GM18520 (cell line): ENCODE data around the gene LCN2.

Source experiments
- ATAC-seq: cut with Tn5 transposase; IDR thresholded peaks from one replicate; pipeline ENCODE4 v1.9.1; 2021; ENCODE audit not compliant: unreplicated experiment

The LCN2 gene

DNA sequence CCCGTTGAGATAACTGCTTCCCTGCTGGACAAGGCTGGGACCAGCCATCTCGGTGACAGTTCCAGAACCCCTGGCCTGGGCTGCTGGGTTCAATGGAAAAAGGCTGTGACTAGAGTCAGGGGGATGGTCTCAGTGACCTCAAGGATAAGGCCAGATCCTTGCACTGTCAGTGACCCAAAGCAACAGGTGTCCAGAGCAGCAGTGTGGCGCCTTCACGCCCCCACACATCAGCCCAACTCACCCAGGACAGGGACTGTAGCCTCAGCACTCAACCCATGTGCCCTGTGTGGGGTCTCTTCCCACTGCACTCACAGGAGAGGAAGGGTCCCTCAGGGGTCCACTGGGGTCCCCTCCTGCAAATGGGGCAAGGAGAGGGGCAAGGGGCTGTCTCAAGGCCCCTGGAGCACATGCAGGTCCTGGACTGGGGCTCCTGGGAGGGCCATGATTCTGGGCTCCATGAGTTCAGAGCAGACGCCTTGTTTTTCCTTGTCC, 698 bp upstream of the LCN2 start:
- no peak for ATAC-seq

DNA sequence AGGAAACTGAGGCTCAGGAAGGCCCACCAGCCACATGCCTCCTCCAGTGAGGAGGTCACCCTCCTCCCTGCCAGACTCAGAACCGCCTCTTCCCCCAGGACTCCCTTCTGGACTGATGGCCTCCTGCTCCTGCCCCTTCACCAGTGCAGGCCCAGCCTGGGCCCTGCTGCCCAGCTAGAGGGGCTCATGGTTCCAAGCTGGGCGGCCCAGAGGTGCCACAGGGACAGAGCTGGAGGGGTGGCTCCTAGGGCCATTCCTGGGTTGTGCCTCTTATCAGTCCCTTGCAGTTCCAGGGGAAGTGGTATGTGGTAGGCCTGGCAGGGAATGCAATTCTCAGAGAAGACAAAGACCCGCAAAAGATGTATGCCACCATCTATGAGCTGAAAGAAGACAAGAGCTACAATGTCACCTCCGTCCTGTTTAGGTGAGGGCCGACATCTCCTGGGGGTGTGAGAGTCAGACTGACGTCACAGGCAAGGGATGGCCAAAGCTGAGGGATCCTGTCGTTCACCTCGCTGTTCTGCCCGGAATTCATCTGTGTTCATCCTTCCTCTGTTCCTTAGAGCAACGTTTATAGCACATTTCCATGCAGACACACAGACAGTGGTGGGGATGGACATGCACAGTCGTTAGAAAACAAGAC, 819 bp downstream of the LCN2 start:
- no peak for ATAC-seq

DNA sequence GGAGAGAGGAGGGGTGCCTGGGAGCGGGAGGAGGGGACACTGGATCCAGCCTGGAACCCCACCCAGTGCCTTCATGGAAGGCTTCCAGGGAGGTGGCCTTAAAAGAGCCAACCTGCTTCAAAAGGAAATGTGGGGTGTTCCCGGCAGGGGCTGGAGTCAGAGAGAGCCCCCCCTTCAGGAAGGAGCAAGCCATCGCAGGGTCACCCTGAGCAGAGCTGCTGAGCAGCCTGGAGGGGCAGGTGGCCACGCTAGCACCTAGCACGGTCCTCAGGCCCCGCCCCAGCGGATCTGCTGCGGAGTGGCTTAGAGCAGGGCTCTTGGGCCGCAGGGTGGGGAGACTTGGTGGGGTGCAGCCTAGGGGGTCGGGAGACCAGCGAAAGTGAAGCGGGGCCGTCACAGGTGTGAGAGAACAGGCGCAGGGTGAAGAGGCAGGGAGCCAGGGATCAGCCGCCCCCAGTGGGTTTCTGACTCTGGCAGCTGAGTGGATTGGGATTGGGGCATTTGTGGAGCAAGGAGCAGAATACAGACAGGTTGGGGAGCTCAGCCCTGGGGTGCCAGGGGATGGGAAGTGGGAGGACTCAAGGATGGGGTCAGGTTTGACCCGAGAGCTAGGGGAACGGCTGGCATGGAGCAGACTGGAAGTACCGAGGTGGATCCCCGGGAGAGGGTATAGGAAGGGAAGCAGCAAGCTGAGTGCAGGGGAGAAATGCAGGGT, 1.5 kb downstream of the LCN2 start:
- no peak for ATAC-seq

DNA sequence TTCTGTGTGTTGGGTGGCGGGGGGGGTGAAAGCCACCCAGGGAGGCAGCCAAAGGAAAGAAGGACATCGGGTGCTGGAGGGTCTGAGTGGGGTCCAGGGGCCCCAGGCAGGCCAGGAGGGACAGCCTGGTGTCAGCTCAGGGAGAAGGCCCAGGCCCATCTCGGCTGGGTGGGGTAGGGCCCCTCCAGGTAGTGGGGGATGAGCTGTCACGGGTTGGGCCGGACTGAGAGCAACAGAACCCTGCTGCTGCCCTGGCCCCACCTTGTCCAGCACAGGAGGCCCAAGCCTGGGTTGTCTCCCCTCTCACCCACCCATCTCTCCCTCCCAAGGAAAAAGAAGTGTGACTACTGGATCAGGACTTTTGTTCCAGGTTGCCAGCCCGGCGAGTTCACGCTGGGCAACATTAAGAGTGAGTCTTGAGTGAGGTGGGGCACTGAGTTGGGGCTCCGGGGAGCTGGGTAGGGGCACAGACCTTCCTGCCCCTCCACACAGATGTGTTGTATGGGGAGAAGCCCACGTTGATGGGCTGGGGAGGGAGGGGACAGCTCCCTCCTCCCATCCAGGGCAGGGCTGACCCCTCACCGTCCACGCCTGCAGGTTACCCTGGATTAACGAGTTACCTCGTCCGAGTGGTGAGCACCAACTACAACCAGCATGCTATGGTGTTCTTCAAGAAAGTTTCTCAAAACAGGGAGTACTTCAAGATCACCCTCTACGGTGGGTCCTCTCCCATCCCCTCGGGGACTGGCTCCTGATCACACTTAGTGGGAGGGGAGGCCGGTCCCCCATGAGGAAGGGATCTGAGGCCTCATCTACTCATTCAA, 2.3 kb downstream of the LCN2 start:
- ATAC-seq = no peak

DNA sequence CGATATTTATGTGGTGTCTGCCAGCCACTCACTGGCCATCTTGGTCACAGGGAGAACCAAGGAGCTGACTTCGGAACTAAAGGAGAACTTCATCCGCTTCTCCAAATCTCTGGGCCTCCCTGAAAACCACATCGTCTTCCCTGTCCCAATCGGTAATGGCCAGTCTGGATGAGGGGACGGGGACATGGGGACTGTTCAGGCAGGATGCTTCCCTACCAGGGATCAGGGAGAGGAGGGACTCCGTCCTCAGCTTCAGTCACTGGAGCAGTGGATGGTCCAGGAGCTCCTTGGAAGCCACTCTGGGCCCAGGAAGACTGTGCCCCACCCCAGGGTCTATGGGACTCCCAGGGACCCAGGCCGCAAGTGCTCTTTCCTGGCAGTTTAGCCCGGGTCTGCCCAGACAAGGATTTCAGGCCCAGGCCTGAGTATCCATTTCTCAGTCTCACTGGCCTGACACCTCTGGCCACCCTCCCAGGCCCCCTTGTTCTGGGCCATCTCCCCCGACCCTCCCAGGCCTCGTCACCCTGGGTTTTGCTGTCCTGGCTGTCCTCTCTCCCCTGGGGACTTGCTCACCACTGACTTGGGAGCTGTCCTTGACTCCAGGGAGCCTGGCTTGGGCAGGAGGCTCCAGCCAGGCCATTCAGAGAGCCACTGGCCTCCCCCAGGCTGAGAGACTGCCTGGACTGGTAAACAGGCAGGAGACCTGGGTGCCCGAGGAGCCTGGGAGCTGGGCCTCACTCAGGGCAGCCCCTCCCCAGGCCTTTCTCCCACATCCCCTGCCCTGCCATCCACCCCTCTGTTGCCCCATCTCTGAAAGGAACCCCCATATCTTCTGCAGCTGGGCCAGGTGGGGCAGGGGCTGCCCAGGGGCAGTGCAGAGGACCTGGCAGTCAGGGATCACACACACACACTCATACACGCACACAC, 3.1 kb downstream of the LCN2 start:
- no peak for ATAC-seq

DNA sequence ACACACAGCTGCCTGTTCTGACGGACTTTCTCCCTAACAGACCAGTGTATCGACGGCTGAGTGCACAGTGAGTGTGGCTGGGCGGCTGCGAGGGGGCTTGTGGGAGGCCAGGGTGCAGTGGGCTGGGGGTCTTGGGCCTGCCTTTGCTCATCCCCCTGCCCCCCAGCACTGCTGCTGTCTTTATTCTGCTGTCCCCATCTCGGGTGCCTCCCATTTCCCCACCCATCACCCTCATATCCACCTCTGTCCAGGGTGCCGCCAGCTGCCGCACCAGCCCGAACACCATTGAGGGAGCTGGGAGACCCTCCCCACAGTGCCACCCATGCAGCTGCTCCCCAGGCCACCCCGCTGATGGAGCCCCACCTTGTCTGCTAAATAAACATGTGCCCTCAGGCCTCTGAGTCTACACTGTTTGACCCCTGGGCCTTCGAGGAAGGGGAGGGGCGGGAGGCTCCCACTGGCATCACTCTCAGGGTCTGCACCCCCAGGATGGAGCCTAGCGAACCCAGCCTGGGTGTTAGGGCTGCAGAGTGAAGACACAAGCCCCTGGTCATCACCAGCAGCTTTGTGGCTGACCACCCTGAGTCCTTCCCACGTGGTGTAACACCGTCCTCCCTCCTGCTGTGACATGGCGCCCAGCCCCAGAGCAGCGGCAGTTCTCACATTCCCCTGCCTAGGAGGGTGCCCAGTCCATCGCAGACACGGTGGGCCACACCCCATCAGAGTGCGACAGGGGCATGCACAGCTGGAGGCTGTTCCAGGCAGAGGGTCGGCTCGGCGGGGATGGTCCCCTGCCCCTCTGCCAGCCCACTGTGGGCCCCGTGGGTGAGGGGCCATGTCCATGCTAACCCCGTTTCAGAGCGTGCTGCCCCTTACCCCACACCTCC, 4.0 kb downstream of the LCN2 start:
- ATAC-seq = no peak

DNA sequence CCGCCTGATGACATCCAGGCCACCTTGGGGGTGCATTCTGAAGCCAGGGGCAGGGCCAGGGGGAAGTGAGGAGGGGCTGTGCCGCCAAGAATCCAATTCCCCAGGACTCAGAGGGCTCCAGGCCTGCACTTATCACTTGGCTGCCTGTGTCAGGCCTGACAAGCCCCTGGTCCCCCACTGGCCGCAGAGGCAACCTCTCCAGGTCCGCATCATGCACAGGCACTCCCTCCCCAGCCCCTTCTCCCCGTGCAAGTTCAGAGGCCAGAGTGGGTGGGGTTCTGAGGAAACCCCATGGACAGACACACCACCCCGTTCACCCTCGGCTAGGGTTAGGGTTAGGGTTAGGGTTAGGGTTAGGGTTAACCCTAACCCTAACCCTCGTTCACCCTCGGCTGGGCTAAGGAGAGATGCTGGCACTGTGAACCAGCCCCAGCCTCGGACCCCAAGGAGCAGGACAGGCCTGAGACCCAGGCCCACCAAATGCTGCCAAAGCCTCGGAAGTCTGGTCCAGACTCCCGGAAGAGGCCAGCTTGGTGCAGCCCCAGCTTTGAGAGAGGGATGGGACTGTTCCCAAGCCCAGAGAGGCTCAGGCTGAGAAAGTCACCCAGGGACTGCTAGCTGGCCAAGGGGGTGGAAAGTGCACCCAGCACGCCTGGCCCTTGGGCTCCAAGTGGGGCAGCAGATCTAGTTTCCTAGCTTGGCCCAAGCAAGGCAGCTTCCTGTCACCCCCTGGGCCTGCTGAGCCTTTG, 4.9 kb downstream of the LCN2 start:
- no peak for ATAC-seq

DNA sequence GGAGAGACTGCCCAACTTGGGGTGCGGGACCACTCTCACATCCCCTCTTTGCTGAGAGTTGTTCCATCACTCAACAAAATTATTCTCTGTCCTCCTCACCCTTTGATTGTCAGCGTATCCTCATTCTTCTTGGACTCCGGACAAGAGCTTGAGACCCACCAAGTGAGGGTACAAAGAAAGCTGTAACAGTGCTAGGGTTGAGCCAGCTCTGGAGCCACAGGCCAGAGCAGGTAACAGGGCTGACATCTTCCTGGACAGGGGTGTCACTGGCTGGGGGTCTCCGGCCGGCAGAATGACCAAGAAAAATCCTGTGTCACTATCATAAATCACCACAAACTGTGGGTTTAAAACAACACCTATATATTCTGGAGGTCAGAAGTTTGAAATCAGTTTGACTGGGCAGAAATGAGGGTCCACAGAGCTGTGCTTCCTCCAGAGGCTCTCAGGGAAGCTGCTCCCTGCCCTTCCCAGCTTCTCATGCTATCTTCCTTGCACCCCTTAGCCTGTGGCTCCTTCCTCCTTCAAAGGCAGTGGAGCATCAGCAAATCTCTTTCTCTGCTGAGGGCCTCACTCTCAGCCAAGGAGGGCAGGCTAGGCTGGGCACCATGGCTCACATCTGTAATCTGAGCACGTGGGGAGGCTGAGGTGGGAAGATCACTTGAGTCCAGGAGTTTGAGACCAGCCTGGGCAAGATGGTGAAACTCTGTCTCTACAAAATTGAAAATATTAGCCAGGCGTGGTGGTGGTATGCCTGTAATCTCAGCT, 6.7 kb downstream of the LCN2 start:
- no peak for ATAC-seq

DNA sequence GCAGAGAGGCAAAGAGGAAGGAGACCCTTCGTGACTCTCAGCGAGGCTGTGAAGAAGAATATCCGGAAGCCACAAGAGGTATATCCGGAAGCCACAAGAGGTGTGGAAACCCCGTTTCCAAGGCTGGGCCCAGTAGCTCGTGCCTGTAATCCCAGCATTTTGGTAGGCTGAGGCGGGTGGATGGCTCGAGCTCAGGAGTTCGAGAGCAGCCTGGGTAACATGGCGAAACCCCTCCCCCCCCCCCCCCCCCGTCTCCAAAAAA, 10.2 kb downstream of the LCN2 start:
- ATAC-seq = no peak

DNA sequence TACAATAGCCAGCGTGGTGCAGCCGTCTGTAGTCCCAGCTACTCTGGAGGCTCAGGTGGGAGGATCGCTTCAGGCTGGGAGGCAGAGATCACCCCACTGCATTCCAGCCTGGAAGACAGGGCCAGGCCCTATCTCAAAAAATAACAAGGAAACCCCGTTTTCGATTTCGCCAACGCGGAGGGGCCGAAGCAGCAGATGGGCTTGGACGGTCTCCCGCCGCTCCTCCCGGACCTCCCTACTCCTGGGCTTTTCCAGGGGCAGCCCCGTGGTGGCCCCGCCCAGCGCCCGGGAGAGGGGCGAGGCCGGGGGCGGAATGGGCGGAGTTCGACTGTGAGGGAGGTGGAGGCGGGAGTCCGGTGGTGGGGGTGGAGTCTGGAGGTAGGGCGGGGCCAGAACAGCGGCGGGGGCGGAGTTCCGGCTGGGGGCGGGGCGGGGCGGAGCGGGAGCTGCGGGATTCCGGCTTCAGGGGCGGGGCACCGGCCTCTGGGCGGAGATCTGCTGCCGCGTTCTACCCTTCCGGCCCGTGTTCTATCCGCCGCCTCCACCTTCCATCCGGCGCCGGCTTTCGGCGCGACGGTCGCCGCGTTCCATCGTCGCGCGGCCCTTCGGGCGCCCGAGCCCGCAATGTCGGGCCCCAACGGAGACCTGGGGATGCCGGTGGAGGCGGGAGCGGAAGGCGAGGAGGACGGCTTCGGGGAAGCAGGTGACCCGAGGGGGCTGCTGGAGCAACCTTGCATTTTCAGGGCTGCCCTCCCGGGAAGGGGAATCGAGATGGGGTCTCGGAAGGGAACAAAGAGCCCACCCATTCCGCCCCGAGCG, 10.7 kb downstream of the LCN2 start, which contains the start of gene BBLN:
BBLN (plus strand) TSS at position 482 of the 819 bp plus-strand sequence; CDS start at position 625, 143 bp downstream.
- peak; percentile 61 for ATAC-seq

DNA sequence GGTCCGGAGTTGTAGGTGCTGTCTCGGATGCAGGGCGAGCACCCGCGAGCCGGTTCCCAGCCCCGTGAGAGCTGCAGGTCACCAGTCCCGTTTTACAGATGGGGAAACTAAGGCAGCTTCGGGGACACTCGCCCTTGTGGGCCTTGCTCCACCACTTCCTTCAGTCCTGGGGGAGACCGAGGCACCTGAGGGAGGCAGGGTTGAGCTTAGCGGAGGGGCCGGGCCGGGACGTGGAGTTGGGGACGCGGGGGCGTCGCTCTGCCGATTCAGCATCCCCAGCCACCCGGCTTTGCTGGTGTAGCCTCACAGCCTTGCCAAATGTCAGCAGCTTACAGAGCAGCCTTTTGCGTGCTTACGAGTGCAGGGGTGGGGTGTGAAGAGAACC, 11.3 kb downstream of the LCN2 start:
- ATAC-seq = no peak

DNA sequence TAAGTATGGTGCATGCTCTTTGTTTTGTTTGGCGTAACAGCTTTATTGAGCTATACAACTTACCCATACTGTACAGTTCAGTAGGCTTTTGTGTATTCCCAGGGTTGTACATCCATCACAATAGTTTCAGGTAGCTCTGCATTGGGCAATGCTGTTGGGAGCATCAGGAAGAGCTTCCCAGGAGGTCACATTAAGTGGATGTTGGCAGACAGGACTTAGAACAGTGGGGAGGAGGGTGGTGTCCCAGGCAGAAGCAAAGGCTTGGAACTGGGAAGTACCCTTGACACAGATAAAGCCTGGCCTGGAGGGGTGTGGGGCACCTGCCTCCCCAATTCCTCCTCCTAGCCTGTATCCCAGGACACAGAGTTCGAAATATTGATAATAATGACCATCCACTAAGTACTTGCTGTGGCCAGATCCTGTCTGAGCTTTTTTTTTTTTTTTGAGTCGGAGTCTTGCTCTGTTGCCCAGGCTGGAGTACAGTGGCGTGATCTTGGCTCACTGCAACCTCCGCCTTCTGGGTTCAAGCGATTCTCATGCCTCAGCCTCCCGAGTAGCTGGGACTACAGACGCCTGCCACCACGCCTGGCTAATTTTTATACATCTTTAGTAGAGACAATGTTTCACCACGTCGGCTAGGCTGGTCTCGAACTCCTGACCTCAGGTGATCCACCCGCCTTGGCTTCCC, 12.1 kb downstream of the LCN2 start:
- ATAC-seq = no peak

DNA sequence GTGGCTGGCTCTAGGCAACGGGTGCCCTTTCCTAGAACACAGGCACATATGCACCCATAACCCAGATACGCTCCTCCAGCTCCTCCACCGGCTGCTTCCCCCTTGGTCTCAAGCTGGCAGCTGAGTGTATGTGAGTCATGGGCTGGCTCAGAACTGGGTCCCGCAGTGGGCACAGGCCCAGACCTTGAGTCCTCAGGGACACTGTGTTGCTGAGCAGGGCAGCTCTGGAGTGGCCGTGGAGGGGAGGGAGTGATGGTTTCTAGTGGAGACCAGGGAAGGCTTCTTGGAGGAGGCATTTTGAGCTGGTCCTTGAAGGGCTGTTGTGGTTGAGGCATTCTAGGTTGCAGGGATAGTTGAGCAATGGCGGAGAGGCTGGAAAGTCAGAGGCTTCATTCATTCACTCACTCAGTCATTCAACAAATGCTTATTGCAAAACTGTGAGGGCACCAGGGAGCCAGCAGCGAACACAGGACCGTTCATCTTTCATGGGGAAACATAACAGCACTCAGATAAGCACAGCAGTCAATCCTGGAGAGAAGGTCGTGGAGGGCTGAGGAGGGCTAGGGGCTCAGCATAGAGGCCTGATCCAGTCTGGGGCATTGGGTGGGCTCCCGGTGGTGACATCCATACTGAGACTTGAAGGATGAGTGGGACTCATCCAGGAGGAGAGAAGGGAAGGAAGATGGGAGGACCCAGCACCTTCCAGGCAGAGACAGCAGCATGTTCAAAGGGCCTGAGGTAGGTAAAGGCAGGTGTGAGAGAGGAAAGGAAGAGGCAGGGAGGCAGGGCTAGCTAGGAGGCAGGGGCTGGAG, 13.2 kb downstream of the LCN2 start:
- ATAC-seq = no peak

DNA sequence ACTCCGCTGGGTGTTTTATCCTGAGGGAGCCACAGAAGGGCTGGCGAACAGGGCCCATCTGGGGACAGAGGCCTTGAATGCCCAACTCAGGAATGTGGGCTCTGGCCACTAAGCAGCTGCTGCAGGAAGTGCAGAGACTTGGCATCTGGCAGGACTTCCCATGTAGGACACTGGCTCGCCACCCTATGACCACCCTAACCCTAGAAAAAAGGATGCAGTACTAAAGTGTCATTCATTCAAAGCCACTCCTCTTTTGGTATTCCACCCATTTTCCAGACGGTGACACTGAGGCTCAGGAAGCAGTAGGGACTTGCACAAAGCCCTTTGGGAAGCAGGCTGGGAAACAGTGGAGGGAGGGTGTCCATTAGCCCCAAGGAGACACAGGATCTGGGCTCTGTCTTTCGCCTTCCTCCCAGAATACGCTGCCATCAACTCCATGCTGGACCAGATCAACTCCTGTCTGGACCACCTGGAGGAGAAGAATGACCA, 13.8 kb downstream of the LCN2 start:
- ATAC-seq = no peak

DNA sequence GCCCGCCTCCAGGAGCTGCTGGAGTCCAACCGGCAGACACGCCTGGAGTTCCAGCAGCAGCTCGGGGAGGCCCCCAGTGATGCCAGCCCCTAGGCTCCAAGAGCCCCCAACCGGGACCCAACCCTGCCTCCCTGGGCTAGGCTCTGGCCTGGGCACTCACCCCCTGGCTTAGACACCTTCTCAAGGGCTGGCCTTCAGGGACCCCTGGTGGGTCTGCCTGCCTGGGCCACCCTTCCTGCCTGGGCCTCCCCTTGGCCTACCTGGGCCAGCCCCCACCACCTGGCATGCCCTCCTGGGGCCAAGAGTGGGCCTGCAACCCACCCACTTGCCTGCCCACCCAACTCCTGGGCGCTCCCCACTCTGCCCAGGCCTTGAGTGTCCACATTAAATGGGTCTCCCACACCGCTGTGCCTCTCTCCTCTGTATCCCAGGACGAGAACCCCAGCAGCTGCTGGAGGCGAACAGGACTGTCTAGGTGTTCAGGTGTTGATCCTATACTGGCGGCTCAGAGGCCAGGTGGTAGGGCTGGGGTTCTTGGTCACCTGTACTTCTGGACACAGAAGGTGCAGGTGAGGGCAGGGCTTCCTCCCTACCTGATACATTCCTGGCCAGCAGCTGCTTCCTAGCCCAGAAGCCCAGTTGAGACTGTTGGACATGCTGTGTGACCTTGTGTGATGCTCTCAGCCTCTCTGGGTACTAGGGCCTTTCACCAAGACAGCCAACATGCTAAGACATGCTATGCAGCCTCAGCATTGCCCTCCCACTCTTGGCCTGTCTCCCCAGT, 14.5 kb downstream of the LCN2 start:
- no peak for ATAC-seq
